PC-3 (cell line): ENCODE results near the gene ZNF311. TPM values are rescaled to one million over a fixed set of nuclear protein-coding genes. Genes with fewer than 3 reads are reported as not detected.
A peak's percentile ranks its signal among the peaks of the same experiment; 100 is the strongest.

Experiments used
- ATAC-seq: fragments of 200-7000 bp; cut with Tn5 transposase; 2 replicates; pipeline ENCODE4 v1.9.1; 2020; ENCODE audit warnings: mild to moderate bottlenecking, moderate library complexity
- BruUV-seq: library from RNA; stranded (reverse); fragments of 400-500 nt; replicated peaks from 2 replicates; lab custom pipeline; 2021; lab: Mats Ljungman, UMichigan
- CTCF ChIA-PET: fragments of 300-600 bp; sonication (Branson Sonifier 250); formaldehyde crosslinking; loops from one replicate; lab custom pipeline; 2022; ENCODE audit warnings: antibody characterized with exemption; lab: Charles Lee
- POLR2A ChIA-PET: fragments of 300-600 bp; sonication (Branson Sonifier 250); formaldehyde crosslinking; loops from one replicate; lab custom pipeline; 2022; ENCODE audit warnings: antibody characterized with exemption; ENCODE audit not compliant: unreplicated experiment; lab: Charles Lee
- DNase-seq: peaks from one replicate; pipeline ENCODE4 v3.0.0-alpha.2; 2015
- H2AFZ ChIP-seq: fragments of 300-600 bp; sonication (generic); 2 replicates; pipeline ENCODE4 v1.6.0; 2016; ENCODE audit warnings: antibody characterized with exemption, low read length
- H3F3A ChIP-seq: fragments of 300-600 bp; sonication (generic); one replicate; pipeline ENCODE4 v1.6.0; 2017; ENCODE audit warnings: antibody characterized with exemption, low read length, control low read depth, mild to moderate bottlenecking; ENCODE audit not compliant: unreplicated experiment
- H3K27ac ChIP-seq: fragments of 300-600 bp; sonication (generic); 2 replicates; pipeline ENCODE4 v1.5.1; 2016; ENCODE audit warnings: mild to moderate bottlenecking, low read length
- H3K27me3 ChIP-seq: fragments of 300-600 bp; sonication (generic); 2 replicates; pipeline ENCODE4 v1.6.1; 2016; ENCODE audit warnings: low read length, mixed read lengths
- H3K36me3 ChIP-seq: fragments of 300-600 bp; sonication (generic); 2 replicates; pipeline ENCODE4 v1.6.1; 2016; ENCODE audit warnings: low read depth, mixed run types, low read length, mixed read lengths
- H3K4me1 ChIP-seq: fragments of 300-600 bp; sonication (generic); 2 replicates; pipeline ENCODE4 v1.5.1; 2016; ENCODE audit warnings: low read length; ENCODE audit not compliant: insufficient read depth
- H3K4me2 ChIP-seq: fragments of 300-600 bp; sonication (generic); 2 replicates; pipeline ENCODE4 v1.6.0; 2016; ENCODE audit warnings: low read length
- H3K4me3 ChIP-seq: fragments of 300-600 bp; sonication (generic); 2 replicates; pipeline ENCODE4 v1.5.1; 2016; ENCODE audit warnings: mild to moderate bottlenecking, low read length, mixed read lengths
- H3K79me2 ChIP-seq: fragments of 300-600 bp; sonication (generic); 2 replicates; pipeline ENCODE4 v1.6.1; 2017; ENCODE audit warnings: low read length, mixed read lengths
- H3K9ac ChIP-seq: fragments of 300-600 bp; sonication (generic); 2 replicates; pipeline ENCODE4 v1.6.0; 2016; ENCODE audit warnings: mild to moderate bottlenecking, low read length
- H3K9me2 ChIP-seq: fragments of 300-600 bp; sonication (generic); replicated peaks from 2 replicates; pipeline ENCODE4 v1.6.1; 2016; ENCODE audit warnings: mixed run types, low read length, mixed read lengths
- H3K9me3 ChIP-seq: fragments of 300-600 bp; sonication (generic); 2 replicates; pipeline ENCODE4 v1.6.1; 2016; ENCODE audit warnings: low read length, mixed read lengths
- H4K20me1 ChIP-seq: fragments of 300-600 bp; sonication (generic); 2 replicates; pipeline ENCODE4 v1.6.1; 2016; ENCODE audit warnings: low read length, mixed read lengths
- CTCF ChIP-seq: fragments of 300-600 bp; sonication (generic); conservative IDR thresholded peaks from 2 replicates; pipeline ENCODE4 v1.5.1; 2017; ENCODE audit warnings: antibody characterized with exemption, low read depth, mild to moderate bottlenecking, low read length
- EZH2 ChIP-seq: fragments of 300-600 bp; sonication (generic); IDR thresholded peaks from one replicate; pipeline ENCODE4 v1.6.1; 2017; ENCODE audit warnings: antibody characterized with exemption, mild to moderate bottlenecking, low read length; ENCODE audit not compliant: unreplicated experiment
- EZH2phosphoT487 ChIP-seq: fragments of 300-600 bp; sonication (generic); IDR thresholded peaks from 2 replicates; pipeline ENCODE4 v1.6.1; 2018; ENCODE audit warnings: mild to moderate bottlenecking, antibody characterized with exemption, low read length, borderline replicate concordance
- intact Hi-C: fragments of 100-400 bp; cut with micrococcal nuclease; formaldehyde crosslinking; loops from 2 replicates; pipeline ENCODE4 v1.9.0; 2023
- total RNA-seq: library from RNA; depleted of rRNA; stranded (reverse); fragments of >200 nt; gene quantifications from 2 replicates; pipeline ENCODE4 v1.2.3, GENCODE V29; 2014

The ZNF311 gene
- total RNA-seq, 1 experiment from 2014 or later: 0.04 TPM

GRCh38 chr6:29016559-29017427 lies 11.7 kb upstream of the ZNF311 start:
- POLR2A ChIA-PET: interaction anchor here (0.6 kb wide), 1 partner anchor 56 kb away, joined by 5 read pairs; no protein-coding TSS in a partner anchor
- Histone ChIP-seq H3K79me2 (no peaks in the 10 kb centered on the region), H3K36me3 (no peaks in the 10 kb centered on the region), H3K27ac (no peak overlapping the region), H3K9me3 (no peaks in the 10 kb centered on the region), H3K4me2 (peak overlapping the region; percentile 100), H3K4me3 (peak overlapping the region; percentile 94), H3K27me3 (no peaks in the 10 kb centered on the region), H2AFZ (peak overlapping the region; percentile 100), H3K9ac (peak overlapping the region; percentile 38; the same call in 1 of the 2 replicates), H3F3A (no peaks in the 10 kb centered on the region), H3K9me2 (no peaks in the 10 kb centered on the region), H4K20me1 (no peaks in the 10 kb centered on the region), H3K4me1 (no peaks in the 10 kb centered on the region)
- CTCF ChIA-PET: interaction anchor here (0.6 to 2.1 kb wide), 6 partner anchors 74 to 644 kb away, joined by 3 to 9 read pairs (median 4); partner anchors contain the start of gene TRIM27
- BruUV-seq: no TSS peak
- DNase-seq: peak; percentile 91
- TF ChIP-seq EZH2phosphoT487: no peak
- TF ChIP-seq EZH2: no peak
- TF ChIP-seq CTCF: peak; percentile 96
- peak; percentile 90 for ATAC-seq
- intact Hi-C loops: loop anchor here (1.0 to 10.0 kb wide), 8 partner anchors 31 to 571 kb away; partner anchors contain the start of gene OR2H2

GRCh38 chr6:29014729-29015608 lies 9.9 kb upstream of the ZNF311 start:
- no peaks in the 10 kb centered on the region for H3K27me3 ChIP-seq
- H3K9me3 ChIP-seq: no peaks in the 10 kb centered on the region
- H3K9me2 ChIP-seq: no peaks in the 10 kb centered on the region
- H3K4me2 ChIP-seq: no peak overlapping the region
- no peak for ATAC-seq
- H3K9ac ChIP-seq: no peak overlapping the region
- DNase-seq: no peak
- TF ChIP-seq EZH2phosphoT487: no peak
- TF ChIP-seq CTCF: no peak
- TF ChIP-seq EZH2: no peak
- H3K4me1 ChIP-seq: 0 out of 2 replicates have a peak, but pooled peaks cover 4% of the 10 kb centered on the region
- no peak overlapping the region for H3K27ac ChIP-seq
- no peak overlapping the region for H2AFZ ChIP-seq
- CTCF ChIA-PET: interaction anchor here (1.8 to 2.1 kb wide), 2 partner anchors 175 to 177 kb away, joined by 6 to 9 read pairs; no protein-coding TSS in a partner anchor
- POLR2A ChIA-PET: no interaction called here
- no peaks in the 10 kb centered on the region for H4K20me1 ChIP-seq
- intact Hi-C loops: loop anchor here (5.0 to 10.0 kb wide), 2 partner anchors 150 to 572 kb away; partner anchors contain the start of gene OR2H2
- H3K36me3 ChIP-seq: no peaks in the 10 kb centered on the region
- H3K79me2 ChIP-seq: no peaks in the 10 kb centered on the region
- H3K4me3 ChIP-seq: no peak overlapping the region
- no peaks in the 10 kb centered on the region for H3F3A ChIP-seq
- BruUV-seq: no TSS peak
